Chondrocyte (in vitro differentiated cells): Measurements from ENCODE around the gene DKK3. TPM values are rescaled to one million over a fixed set of nuclear protein-coding genes. Genes with fewer than 3 reads are reported as not detected.

ENCODE experiments used
- DNase-seq: peaks from one replicate; pipeline ENCODE4 v3.0.0; 2021; ENCODE audit warnings: mixed read lengths, low spot score
- H3K27ac Mint-ChIP-seq: one replicate; pipeline ENCODE4 v1.8.0; 2021; ENCODE audit warnings: mild to moderate bottlenecking, moderate library complexity, mixed read lengths; ENCODE audit not compliant: unreplicated experiment
- H3K27me3 Mint-ChIP-seq: 2 replicates; pipeline ENCODE4 v1.8.0; 2021; ENCODE audit warnings: low read depth, mixed read lengths
- H3K36me3 Mint-ChIP-seq: 2 replicates; pipeline ENCODE4 v1.8.0; 2021; ENCODE audit warnings: low read depth, mixed read lengths
- H3K4me1 Mint-ChIP-seq: 2 replicates; pipeline ENCODE4 v1.8.0; 2021; ENCODE audit warnings: low read depth, mild to moderate bottlenecking, mixed read lengths
- H3K4me3 Mint-ChIP-seq: one replicate; pipeline ENCODE4 v1.8.0; 2021; ENCODE audit warnings: mild to moderate bottlenecking, moderate library complexity, mixed read lengths; ENCODE audit not compliant: unreplicated experiment
- H3K9me3 Mint-ChIP-seq: 2 replicates; pipeline ENCODE4 v1.8.0; 2021; ENCODE audit warnings: low read depth, mixed read lengths
- total RNA-seq: library from RNA; stranded (reverse); gene quantifications from 3 replicates; pipeline ENCODE4 v1.2.1, GENCODE V29; 2021
- TF ChIP-seq, protein P1 (sequence below): fragments of 200-600 bp; sonication (generic); IDR thresholded peaks from 2 replicates; pipeline ENCODE4 v1.5.0; 2021; ENCODE audit warnings: antibody characterized with exemption, mild to moderate bottlenecking, moderate library complexity

DKK3 gene
- total RNA-seq, 1 donor from 2014 or later: 575 TPM

- Mint-ChIP-seq H3K27me3 (no peaks in the 10 kb centered on the region), H3K27ac (peak overlapping the region; percentile 98), H3K4me1 (peaks cover 92% of the 10 kb centered on the region), H3K4me3 (no peak overlapping the region), H3K36me3 (peaks cover 4% of the 10 kb centered on the region), H3K9me3 (no peaks in the 10 kb centered on the region)
- DNase-seq: no peak
- TF ChIP-seq, protein P1, sequence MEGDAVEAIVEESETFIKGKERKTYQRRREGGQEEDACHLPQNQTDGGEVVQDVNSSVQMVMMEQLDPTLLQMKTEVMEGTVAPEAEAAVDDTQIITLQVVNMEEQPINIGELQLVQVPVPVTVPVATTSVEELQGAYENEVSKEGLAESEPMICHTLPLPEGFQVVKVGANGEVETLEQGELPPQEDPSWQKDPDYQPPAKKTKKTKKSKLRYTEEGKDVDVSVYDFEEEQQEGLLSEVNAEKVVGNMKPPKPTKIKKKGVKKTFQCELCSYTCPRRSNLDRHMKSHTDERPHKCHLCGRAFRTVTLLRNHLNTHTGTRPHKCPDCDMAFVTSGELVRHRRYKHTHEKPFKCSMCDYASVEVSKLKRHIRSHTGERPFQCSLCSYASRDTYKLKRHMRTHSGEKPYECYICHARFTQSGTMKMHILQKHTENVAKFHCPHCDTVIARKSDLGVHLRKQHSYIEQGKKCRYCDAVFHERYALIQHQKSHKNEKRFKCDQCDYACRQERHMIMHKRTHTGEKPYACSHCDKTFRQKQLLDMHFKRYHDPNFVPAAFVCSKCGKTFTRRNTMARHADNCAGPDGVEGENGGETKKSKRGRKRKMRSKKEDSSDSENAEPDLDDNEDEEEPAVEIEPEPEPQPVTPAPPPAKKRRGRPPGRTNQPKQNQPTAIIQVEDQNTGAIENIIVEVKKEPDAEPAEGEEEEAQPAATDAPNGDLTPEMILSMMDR: no peak
These were observed 33.0 kb downstream of the DKK3 start for GRCh38 chr11:11975201-11976092.

DNA sequence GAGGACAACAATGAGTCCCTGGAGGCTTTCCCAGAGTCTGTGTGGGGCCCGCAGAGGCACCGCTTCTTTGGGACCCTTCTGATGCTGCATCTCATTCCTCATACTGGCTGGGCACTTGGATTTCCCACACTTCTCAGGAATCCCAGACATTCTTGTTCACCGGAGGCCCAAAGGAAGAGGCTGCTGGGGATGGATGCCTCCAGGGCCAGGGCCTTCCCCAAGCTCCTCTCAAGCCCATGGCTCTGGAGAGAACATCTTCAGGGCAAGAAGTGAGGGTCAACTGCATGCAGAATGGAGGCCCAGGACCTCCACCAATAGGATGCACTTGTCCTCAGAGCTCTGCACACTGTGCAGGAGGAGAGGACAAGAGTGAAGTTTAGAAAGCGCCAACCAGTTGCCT lies 34.6 kb downstream of the DKK3 start:
- Mint-ChIP-seq H3K4me3 (peak overlapping the region; percentile 38), H3K36me3 (peaks cover 4% of the 10 kb centered on the region), H3K27me3 (no peaks in the 10 kb centered on the region), H3K9me3 (no peaks in the 10 kb centered on the region), H3K27ac (peak overlapping the region; percentile 90), H3K4me1 (peaks cover 81% of the 10 kb centered on the region)
- DNase-seq: no peak
- TF ChIP-seq, protein P1: no peak

- Mint-ChIP-seq H3K9me3 (no peaks in the 10 kb centered on the region), H3K4me1 (peaks cover 80% of the 10 kb centered on the region), H3K4me3 (peak overlapping the region; percentile 38), H3K27me3 (no peaks in the 10 kb centered on the region), H3K36me3 (peaks cover 3% of the 10 kb centered on the region), H3K27ac (peak overlapping the region; percentile 90)
- TF ChIP-seq, protein P1: no peak
- no peak for DNase-seq
These were observed 35.0 kb downstream of the DKK3 start for GRCh38 chr11:11973361-11973800.

DNA sequence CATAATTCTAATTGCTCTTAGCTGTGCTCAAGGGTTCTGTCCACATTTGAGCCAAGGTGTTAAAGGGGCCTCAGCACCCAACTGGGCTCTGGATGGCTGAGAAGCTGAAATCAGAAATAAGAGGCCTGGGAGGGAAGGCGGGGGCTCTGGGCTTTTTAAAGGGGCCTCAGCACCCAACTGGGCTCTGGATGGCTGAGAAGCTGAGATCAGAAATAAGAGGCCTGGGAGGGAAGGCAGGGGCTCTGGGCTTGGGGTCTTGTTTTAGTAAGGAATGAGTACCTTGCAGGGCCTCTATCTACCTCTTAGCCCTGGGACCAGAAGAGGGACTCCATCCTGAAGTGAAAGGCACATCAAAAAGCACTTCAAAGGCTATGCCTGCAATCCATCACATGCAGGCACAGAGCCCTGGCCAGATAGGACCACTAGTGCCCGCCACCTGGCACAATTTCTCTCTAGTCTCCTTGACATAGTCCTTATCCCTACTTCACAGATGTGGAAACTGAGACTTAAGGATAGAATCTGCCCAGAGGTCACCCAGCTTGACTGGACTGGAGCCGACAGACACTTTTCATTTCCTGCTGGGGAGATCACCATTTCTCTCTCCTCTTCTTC lies 35.6 kb downstream of the DKK3 start:
- H3K27ac Mint-ChIP-seq: peak overlapping the region; percentile 90
- H3K27me3 Mint-ChIP-seq: no peaks in the 10 kb centered on the region
- peaks cover 75% of the 10 kb centered on the region for H3K4me1 Mint-ChIP-seq
- no peak overlapping the region for H3K4me3 Mint-ChIP-seq
- TF ChIP-seq, protein P1: no peak
- H3K36me3 Mint-ChIP-seq: peaks cover 3% of the 10 kb centered on the region
- no peaks in the 10 kb centered on the region for H3K9me3 Mint-ChIP-seq
- no peak for DNase-seq

DNA sequence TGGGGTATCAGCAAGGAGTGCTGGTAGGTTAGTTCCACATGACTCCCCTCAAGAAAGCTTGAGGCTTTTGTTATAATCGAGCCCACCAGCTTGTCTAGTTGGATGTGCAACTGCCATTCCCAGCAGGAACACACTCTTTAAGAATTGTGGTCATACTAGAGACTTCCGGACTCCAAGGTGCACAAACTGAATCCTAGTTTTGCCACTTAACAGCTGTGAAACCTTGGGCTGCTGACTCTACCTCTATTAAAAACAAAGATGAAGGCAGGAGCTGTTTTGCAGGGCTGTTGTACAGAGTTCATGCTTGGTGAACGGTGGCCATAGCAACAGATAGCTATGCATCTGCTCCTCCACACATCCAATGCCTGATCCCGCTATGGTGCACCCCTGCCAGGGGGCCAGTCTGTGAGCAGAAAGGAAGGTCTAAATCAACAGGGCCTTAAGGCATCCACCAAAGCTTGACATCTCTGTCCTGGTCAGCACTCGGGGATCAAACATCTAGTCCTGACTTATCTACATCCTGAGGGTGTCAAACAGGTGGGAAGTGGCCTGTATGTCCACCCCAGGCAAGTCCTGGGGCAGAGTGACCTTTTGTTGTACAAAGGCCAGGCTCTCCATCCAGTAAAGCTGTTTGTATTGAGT lies 36.4 kb downstream of the DKK3 start:
- Mint-ChIP-seq H3K27me3 (no peaks in the 10 kb centered on the region), H3K9me3 (no peaks in the 10 kb centered on the region), H3K4me3 (no peak overlapping the region), H3K27ac (peak overlapping the region; percentile 20), H3K36me3 (peaks cover 9% of the 10 kb centered on the region), H3K4me1 (peaks cover 67% of the 10 kb centered on the region)
- DNase-seq: no peak
- TF ChIP-seq, protein P1: no peak
